GM19351 (cell line): Measurements from ENCODE around the gene NT5E.

Experiments used
- ATAC-seq: cut with Tn5 transposase; IDR thresholded peaks from one replicate; pipeline ENCODE4 v1.9.1; 2021; ENCODE audit warnings: mild to moderate bottlenecking, moderate library complexity; ENCODE audit not compliant: unreplicated experiment

Gene NT5E

GRCh38 chr6:85421181-85421580 is 28.7 kb upstream of the NT5E start:
- ATAC-seq, result no peak

- ATAC-seq, result no peak
Observed at GRCh38 chr6:85421972-85422371, 27.9 kb upstream of the NT5E start.

- no peak for ATAC-seq
Observed at GRCh38 chr6:85422996-85423395, 26.9 kb upstream of the NT5E start.

DNA sequence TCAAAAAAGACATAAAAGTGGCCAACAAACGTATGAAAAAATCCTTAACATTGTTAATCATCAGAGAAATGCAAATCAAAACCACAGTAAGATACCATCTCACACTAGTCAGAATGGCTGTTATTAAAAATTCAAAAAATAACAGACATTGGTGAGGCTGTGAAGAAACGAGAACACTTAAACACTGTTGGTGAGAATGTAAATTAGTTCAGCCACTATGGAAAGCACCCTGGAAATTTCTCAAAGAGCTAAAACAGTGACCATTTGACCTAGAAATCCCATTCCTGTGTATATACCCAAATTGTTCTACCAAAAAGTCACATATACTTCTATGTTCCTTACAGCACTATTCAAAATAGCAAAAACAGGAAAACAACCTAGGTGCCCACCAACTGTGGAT is 24.9 kb upstream of the NT5E start:
- no peak for ATAC-seq

DNA sequence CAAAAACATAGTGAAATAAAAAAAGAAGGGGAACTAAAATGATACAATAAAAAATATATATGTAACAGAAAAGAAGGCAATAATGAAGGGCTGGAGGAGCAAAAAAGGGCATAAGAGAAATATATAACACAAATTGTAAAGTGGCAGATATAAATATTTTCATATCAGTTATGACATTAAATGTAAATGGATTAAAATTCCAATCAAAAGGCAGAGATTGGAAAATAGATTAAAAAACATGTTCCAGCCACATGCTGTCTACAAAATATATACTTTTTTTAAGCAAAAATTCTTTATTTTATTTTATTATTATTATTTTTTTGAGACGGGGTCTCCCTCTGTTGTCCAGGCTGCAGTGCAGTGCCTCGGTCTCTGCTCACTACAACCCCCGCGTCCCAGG is 23.9 kb upstream of the NT5E start:
- no peak for ATAC-seq

DNA sequence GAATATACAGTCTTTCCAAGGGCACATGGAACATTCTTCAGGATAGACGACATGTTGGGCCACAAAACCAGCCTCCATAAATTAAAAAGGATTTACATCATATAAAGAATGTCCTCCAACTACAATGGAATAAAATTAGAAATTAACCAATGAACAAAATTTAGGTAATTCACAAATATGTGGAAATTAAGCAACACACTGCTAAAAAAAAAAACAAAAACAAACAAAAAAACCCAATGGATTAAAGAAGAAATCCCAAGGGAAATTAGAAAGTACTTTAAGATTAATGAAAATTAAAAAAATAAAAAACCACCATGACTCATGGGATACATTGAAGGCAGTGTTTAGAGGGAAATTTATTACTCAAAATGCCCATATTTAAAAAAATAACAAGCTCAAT is 21.4 kb upstream of the NT5E start:
- ATAC-seq, result no peak

GRCh38 chr6:85429346-85429745 is 20.5 kb upstream of the NT5E start:
- ATAC-seq, result no peak

DNA sequence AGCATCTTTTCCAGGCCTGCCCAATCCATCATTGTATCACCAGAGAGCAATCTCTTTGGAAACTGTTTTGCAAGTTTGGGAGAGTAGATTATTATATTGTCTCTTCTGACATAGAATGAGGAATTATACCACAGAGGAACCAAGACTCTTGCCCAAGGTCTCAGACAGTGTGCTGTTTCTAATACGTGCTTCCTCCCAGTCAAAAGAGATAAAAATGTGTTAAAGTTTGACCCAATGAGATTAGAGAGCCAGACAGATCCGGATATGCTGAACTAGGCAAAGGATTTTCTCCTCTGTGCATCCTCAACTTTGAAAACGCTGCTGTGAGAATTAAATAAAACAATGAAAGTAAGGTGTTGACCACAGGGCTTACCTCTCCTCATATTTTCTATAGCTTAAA is 18.6 kb upstream of the NT5E start:
- no peak for ATAC-seq

- ATAC-seq, result no peak
Observed at GRCh38 chr6:85432554-85432953, 17.3 kb upstream of the NT5E start.

- no peak for ATAC-seq
Observed at GRCh38 chr6:85435851-85436250, 14.0 kb upstream of the NT5E start.

- no peak for ATAC-seq
Observed at GRCh38 chr6:85436411-85436810, 13.5 kb upstream of the NT5E start.

GRCh38 chr6:85436939-85437495 is 12.9 kb upstream of the NT5E start:
- no peak for ATAC-seq

DNA sequence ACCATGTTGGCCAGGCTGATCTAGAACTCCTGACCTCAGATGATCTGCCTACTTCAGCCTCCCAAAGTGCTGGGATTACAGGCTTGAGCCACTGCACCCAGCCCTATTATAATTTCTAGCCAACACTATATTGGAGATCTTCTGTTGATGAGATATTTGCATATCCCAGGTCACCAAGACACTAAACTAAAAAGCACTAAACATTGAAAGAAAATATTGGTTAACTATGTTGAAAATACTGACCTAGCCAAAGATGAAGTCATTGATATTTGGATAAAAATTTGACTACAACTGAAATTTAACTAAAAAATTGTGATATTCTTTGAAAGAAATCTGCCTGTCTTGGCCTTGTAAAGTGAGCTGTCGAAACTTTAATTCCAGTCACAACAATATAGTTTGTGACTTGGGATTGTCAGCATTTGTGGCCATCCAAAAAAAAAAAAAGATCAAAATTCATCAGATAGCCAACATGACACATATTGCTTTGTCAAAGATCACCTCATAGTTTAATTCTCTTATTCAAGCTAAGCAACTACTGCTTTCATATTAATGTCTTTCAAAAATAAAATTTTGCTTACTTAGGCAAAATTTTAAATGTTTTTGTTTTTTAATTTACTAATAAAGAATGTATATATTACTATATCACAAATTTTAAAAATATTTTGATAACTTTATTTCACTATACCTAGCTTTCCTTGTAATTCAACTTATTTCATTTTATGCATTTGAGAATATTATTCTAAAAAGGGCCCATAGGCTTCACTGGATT is 6.3 kb upstream of the NT5E start:
- ATAC-seq, result no peak

DNA sequence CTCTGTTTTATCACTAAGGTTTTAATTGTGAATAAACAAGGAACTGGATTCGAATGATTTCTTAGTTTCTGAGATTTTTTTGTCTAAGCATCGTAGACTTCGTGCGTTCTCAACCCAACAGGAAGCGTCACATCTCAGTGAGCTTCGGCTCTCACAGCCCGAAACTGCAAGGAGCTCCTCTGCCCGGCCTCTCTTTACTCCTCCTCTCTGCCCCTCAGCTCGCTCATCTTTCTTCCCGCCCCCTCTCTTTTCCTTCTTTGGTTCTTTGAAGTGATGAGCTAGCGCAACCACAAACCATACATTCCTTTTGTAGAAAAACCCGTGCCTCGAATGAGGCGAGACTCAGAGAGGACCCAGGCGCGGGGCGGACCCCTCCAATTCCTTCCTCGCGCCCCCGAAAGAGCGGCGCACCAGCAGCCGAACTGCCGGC is 480 bp upstream of the NT5E start:
- ATAC-seq, result peak; percentile 61

GRCh38 chr6:85451565-85452306 is 1.9 kb downstream of the NT5E start:
- no peak for ATAC-seq

DNA sequence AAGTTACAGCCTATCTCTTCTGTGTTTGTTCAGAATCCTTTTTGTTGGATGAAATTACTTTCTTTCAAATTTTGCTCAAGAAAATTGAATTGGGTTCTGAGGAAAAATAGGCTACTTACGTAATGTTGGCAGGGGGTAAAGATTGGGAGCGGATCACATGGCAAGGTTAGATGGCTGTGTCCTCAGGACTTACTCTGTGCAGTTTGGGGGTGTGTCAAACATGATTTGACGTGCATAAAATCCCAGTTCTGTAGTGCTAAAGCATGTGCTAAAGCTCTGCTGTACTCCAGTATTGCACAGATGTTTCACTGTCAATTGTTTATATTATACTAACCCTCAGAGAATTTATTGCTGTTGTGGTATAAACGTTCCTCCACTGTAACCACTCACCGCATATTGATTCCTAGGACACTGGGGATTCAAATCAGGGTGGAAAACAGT is 2.6 kb downstream of the NT5E start:
- ATAC-seq, result no peak

- no peak for ATAC-seq
Observed at GRCh38 chr6:85453052-85453451, 3.2 kb downstream of the NT5E start.

DNA sequence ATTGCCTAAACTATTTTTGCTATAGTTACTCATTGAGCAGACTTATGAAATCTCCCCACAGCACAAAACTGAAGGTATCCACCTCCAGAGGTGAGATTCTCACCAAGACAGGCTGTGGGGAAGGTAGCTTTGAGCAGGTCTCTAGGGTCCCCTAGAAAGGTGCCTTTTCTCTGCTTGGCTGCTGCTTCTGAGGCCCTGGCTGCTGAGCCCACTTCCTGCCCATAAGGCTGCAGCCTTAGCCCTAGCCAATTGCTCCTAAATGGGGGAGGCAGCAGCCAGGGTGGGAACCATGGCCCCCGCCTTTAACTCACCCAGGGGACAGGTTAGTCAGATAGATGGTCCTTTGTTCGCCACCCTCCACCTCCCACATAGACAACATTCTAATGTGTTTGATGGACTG is 3.6 kb downstream of the NT5E start:
- ATAC-seq, result no peak

DNA sequence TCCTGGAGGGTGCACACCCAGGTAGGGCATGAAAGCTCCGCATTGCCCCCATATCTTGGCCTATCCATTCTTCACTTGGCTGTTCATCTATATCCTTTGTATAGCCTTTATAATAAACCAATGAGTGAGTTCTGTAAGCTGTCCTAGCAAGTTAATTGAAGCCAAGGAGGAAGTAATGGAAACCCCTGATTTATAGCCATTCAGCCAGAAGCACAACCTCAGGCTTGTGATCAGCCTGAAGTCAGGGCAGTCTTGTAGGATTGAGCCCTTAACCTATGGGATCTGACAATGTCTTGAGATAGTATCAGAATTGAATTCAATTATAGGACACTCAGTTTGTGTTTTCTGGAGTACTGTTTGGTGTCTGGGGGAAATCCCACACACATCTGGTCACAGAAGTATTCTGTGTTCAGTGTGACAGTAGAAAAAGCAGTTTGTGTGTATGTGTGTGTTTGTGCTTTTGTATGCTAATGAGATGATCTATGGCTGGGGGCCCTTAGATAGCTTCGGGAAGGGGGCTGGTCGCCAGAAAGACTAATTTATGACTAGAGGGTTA is 5.7 kb downstream of the NT5E start:
- ATAC-seq, result no peak

DNA sequence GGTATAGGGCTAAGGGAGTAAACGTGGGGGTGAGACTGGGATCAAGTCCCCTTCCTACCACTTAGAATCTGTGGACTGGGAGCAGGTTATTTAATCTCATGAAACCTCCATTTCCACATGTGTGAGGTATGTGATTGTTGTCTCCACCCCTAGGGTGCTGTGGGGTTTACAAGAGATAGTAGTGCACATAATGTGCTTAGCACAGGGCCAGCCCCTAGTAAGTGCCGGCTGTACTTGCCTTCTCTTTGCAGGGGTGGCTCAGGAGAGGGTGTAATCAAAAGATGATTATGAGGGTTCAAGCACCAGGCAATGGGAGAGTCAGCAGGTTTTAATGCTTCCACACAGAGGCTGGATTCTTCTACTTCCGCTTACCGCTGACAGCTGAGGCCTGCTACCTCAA is 6.9 kb downstream of the NT5E start:
- ATAC-seq, result no peak

DNA sequence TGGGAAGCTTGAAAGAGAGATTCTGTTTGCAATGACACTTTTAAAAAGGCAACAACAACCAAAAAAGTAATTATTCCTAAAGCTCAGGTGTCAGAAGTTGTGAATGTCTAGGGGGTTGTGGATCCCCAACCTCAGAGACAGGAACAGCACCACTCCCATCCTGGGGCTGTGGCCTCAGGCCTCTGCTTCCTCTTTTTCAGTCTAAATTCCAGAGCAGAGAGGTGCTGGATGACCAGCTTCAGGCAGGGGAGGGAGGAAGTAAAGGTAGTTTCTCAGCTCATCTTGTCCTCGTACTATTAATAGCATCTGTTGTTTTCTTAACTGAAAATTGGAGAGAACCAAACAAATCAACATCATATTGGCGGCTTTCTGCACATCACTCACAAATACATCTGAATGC is 8.3 kb downstream of the NT5E start:
- ATAC-seq, result no peak

GRCh38 chr6:85458782-85459181 is 8.9 kb downstream of the NT5E start:
- ATAC-seq, result no peak
